Germinal center (tissue), 1 donor: ENCODE results near the gene RASAL1.

ENCODE experiments used
- DNase-seq: peaks from one replicate; pipeline ENCODE4 v3.0.0; 2012; ENCODE audit warnings: mixed read lengths, low spot score

The RASAL1 gene

GRCh38 chr12:113071135-113072112 lies 64.1 kb downstream of the RASAL1 start:
- no peak for DNase-seq

GRCh38 chr12:113070117-113070906 lies 65.2 kb downstream of the RASAL1 start:
- DNase-seq = peak; percentile 78

- no peak for DNase-seq
Observed at GRCh38 chr12:113069751-113070116, 65.8 kb downstream of the RASAL1 start.

- DNase-seq = no peak
Observed at GRCh38 chr12:113069149-113069548, 66.4 kb downstream of the RASAL1 start.

- no peak for DNase-seq
Observed at GRCh38 chr12:113067987-113068935, 67.3 kb downstream of the RASAL1 start.

GRCh38 chr12:113066813-113067400 lies 68.7 kb downstream of the RASAL1 start:
- no peak for DNase-seq

- DNase-seq = peak; percentile 69
Observed at GRCh38 chr12:113065126-113066007, 70.2 kb downstream of the RASAL1 start.

GRCh38 chr12:113064395-113065125 lies 71.0 kb downstream of the RASAL1 start:
- DNase-seq = no peak

GRCh38 chr12:113063396-113064350 lies 71.9 kb downstream of the RASAL1 start:
- DNase-seq = no peak

- DNase-seq = peak; percentile 78
Observed at GRCh38 chr12:113062502-113063395, 72.8 kb downstream of the RASAL1 start.

- DNase-seq = no peak
Observed at GRCh38 chr12:113061061-113061694, 74.4 kb downstream of the RASAL1 start.

GRCh38 chr12:113060336-113060960 lies 75.1 kb downstream of the RASAL1 start:
- DNase-seq = no peak

GRCh38 chr12:113059071-113059595 lies 76.4 kb downstream of the RASAL1 start:
- DNase-seq = no peak

GRCh38 chr12:113058553-113058952 lies 77.0 kb downstream of the RASAL1 start:
- no peak for DNase-seq

- DNase-seq = no peak
Observed at GRCh38 chr12:113057565-113058485, 77.7 kb downstream of the RASAL1 start.
